Measurements from ENCODE around the gene KRT80. TPM values are rescaled to one million over a fixed set of nuclear protein-coding genes. Genes with fewer than 3 reads are reported as not detected.

Gene KRT80
- total and polyA plus RNA-seq, 2 donors from 2014 or later = 1.0 to 12.3 TPM

GRCh38 chr12:52229836-52230343 is 38.1 kb upstream of the KRT80 start:
- intact Hi-C loops (cut with DNase I) = no loop called here
- Histone ChIP-seq H3K27me3 (ENCODE audit: control insufficient read depth, insufficient read depth, low read length) (peaks cover 12% of the 10 kb centered on the region), H3K27ac (ENCODE audit: low read depth in 2 of 2, low read length in 2 of 2) (no peak overlapping the region), H3K4me1 (ENCODE audit: control insufficient read depth in 2 of 3, insufficient read depth in 2 of 3, low read depth in 1 of 3, low read length in 3 of 3) (peaks cover 0 to 17% (median 5%) of the 10 kb centered on the region in 3 donors), H3K9ac (ENCODE audit: low read length in 3 of 3) (no peak overlapping the region), H3K9me3 (ENCODE audit: control insufficient read depth in 2 of 3, insufficient read depth in 1 of 3, low read length in 3 of 3) (no peaks in the 10 kb centered on the region), H3K36me3 (ENCODE audit: control insufficient read depth in 2 of 3, insufficient read depth in 3 of 3, low read length in 3 of 3) (no peaks in the 10 kb centered on the region), H3K4me3 (ENCODE audit: low read length in 3 of 3) (no peak overlapping the region)
- TF ChIP-seq, protein P1, sequence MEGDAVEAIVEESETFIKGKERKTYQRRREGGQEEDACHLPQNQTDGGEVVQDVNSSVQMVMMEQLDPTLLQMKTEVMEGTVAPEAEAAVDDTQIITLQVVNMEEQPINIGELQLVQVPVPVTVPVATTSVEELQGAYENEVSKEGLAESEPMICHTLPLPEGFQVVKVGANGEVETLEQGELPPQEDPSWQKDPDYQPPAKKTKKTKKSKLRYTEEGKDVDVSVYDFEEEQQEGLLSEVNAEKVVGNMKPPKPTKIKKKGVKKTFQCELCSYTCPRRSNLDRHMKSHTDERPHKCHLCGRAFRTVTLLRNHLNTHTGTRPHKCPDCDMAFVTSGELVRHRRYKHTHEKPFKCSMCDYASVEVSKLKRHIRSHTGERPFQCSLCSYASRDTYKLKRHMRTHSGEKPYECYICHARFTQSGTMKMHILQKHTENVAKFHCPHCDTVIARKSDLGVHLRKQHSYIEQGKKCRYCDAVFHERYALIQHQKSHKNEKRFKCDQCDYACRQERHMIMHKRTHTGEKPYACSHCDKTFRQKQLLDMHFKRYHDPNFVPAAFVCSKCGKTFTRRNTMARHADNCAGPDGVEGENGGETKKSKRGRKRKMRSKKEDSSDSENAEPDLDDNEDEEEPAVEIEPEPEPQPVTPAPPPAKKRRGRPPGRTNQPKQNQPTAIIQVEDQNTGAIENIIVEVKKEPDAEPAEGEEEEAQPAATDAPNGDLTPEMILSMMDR (IDR thresholded peaks at IDR 0.05; ENCODE audit: borderline replicate concordance, extremely low read depth, insufficient read depth) = no peak
- DNase-seq (peak in 2 of 5 donors; percentile 4 to 46), FAIRE-seq (no peak)

- intact Hi-C loops (cut with DNase I) = no loop called here
- FAIRE-seq = no peak
- peaks cover 0 to 17% (median 5%) of the 10 kb centered on the region in 3 donors for H3K4me1 ChIP-seq (ENCODE audit: control insufficient read depth in 2 of 3, insufficient read depth in 2 of 3, low read depth in 1 of 3, low read length in 3 of 3)
These were observed 37.1 kb upstream of the KRT80 start for GRCh38 chr12:52228931-52229330.

DNA sequence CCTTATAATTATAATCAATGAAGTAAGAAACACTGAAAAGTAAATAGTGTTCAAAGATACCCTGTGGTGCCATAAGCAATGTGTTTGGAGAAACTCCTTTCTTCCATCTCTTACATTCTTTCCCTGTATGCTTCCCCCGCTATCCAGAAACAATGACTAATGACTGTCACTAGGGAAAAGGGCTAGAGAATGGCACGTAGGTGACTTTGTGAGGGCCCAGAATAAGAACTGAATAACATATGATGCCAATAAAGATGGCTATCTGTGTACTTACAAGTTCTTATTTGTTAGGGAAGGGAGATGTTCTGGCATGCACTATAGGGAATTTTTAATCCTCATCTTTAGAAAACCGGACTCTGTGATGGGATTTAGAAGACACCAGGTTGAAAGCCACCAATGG is 36.6 kb upstream of the KRT80 start:
- H3K4me1 ChIP-seq (ENCODE audit: control insufficient read depth in 2 of 3, insufficient read depth in 2 of 3, low read depth in 1 of 3, low read length in 3 of 3) = peaks cover 0 to 17% (median 5%) of the 10 kb centered on the region in 3 donors
- no peak for FAIRE-seq
- no peak overlapping the region for H3K4me3 ChIP-seq (ENCODE audit: low read length in 3 of 3)
- H3K9ac ChIP-seq (ENCODE audit: low read length in 3 of 3) = no peak overlapping the region
- H3K36me3 ChIP-seq (ENCODE audit: control insufficient read depth in 2 of 3, insufficient read depth in 3 of 3, low read length in 3 of 3) = no peaks in the 10 kb centered on the region
- TF ChIP-seq, protein P1 (IDR thresholded peaks at IDR 0.05; ENCODE audit: borderline replicate concordance, extremely low read depth, insufficient read depth) = no peak
- no peak overlapping the region for H3K27ac ChIP-seq (ENCODE audit: low read depth in 2 of 2, low read length in 2 of 2)
- peaks cover 12% of the 10 kb centered on the region for H3K27me3 ChIP-seq (ENCODE audit: control insufficient read depth, insufficient read depth, low read length)
- H3K9me3 ChIP-seq (ENCODE audit: control insufficient read depth in 2 of 3, insufficient read depth in 1 of 3, low read length in 3 of 3) = no peaks in the 10 kb centered on the region
- no peak for DNase-seq
- intact Hi-C loops (cut with DNase I) = no loop called here

More at GRCh38 chr12:52228931-52229330, 37.1 kb upstream of the KRT80 start:
- TF ChIP-seq, protein P1 (IDR thresholded peaks at IDR 0.05; ENCODE audit: borderline replicate concordance, extremely low read depth, insufficient read depth) = no peak
- Histone ChIP-seq H3K9me3 (ENCODE audit: control insufficient read depth in 2 of 3, insufficient read depth in 1 of 3, low read length in 3 of 3) (no peaks in the 10 kb centered on the region), H3K4me3 (ENCODE audit: low read length in 3 of 3) (no peak overlapping the region), H3K36me3 (ENCODE audit: control insufficient read depth in 2 of 3, insufficient read depth in 3 of 3, low read length in 3 of 3) (no peaks in the 10 kb centered on the region), H3K9ac (ENCODE audit: low read length in 3 of 3) (no peak overlapping the region), H3K27me3 (ENCODE audit: control insufficient read depth, insufficient read depth, low read length) (peaks cover 12% of the 10 kb centered on the region), H3K27ac (ENCODE audit: low read depth in 2 of 2, low read length in 2 of 2) (no peak overlapping the region)
- peak in 2 of 5 donors; percentile 24 to 28 for DNase-seq
